Fibroblast of lung (primary cell): ENCODE results near the gene WSCD2. TPM values are rescaled to one million over a fixed set of nuclear protein-coding genes. Genes with fewer than 3 reads are reported as not detected.

ENCODE experiments used
- DNase-seq, 2 donors: peaks; one replicate each; pipeline versions ENCODE4 v3.0.0 to v3.0.0-alpha.2; 2010; ENCODE audit warnings: low read depth in 2 of 2
- H2AFZ ChIP-seq: 2 replicates; pipeline ENCODE4 v1.5.1; 2012; ENCODE audit warnings: low read length, control low read depth, inconsistent platforms
- H3K27ac ChIP-seq: 2 replicates; pipeline ENCODE4 v1.5.1; 2011; ENCODE audit warnings: low read length, control low read depth; ENCODE audit not compliant: insufficient read depth
- H3K27me3 ChIP-seq: 2 replicates; pipeline ENCODE4 v1.5.1; 2011; ENCODE audit warnings: mild to moderate bottlenecking, low read length; ENCODE audit not compliant: control insufficient read depth, insufficient read depth
- H3K36me3 ChIP-seq: 2 replicates; pipeline ENCODE4 v1.5.1; 2011; ENCODE audit warnings: low read length; ENCODE audit not compliant: control insufficient read depth, insufficient read depth
- H3K4me1 ChIP-seq: 2 replicates; pipeline ENCODE4 v1.5.1; 2011; ENCODE audit warnings: low read length; ENCODE audit not compliant: control insufficient read depth, insufficient read depth; ENCODE audit errors: extremely low read depth
- H3K4me2 ChIP-seq: 2 replicates; pipeline ENCODE4 v1.5.1; 2011; ENCODE audit warnings: low read length, control low read depth; ENCODE audit not compliant: insufficient read depth; ENCODE audit errors: extremely low read depth
- H3K4me3 ChIP-seq, 4 experiments: fragments of 200-600 bp in 1 of 4; sonication (generic) in 1 of 4; replicated peaks in 1 of 4; 2 replicates each; pipeline ENCODE4 v1.5.1; 2011 to 2016; ENCODE audit warnings: low read length in 4 of 4, low read depth in 3 of 4, mild to moderate bottlenecking in 3 of 4, control low read depth in 2 of 4, inconsistent platforms in 1 of 4, mixed read lengths in 1 of 4; ENCODE audit not compliant: insufficient read depth in 1 of 4; ENCODE audit errors: control extremely low read depth in 1 of 4
- H3K79me2 ChIP-seq: 2 replicates; pipeline ENCODE4 v1.5.1; 2012; ENCODE audit warnings: mild to moderate bottlenecking, low read length, inconsistent platforms; ENCODE audit not compliant: control insufficient read depth, insufficient read depth
- H3K9ac ChIP-seq: 2 replicates; pipeline ENCODE4 v1.5.1; 2011; ENCODE audit warnings: mild to moderate bottlenecking, low read length, control low read depth; ENCODE audit not compliant: insufficient read depth
- H3K9me3 ChIP-seq: 2 replicates; pipeline ENCODE4 v1.5.1; 2012; ENCODE audit warnings: low read depth, low read length; ENCODE audit not compliant: control insufficient read depth, insufficient read depth
- H4K20me1 ChIP-seq: 2 replicates; pipeline ENCODE4 v1.5.1; 2011; ENCODE audit warnings: low read length; ENCODE audit not compliant: control insufficient read depth, insufficient read depth; ENCODE audit errors: extremely low read depth
- CTCF ChIP-seq, 2 donors: IDR thresholded peaks in 1 of 2; conservative IDR thresholded peaks in 1 of 2; 1 replicate in 1 of 2; 2 replicates in 1 of 2; pipeline ENCODE4 v1.5.1; 2011 to 2012; ENCODE audit warnings: low read length in 2 of 2, control low read depth in 1 of 2, inconsistent platforms in 1 of 2, low read depth in 1 of 2, mild to moderate bottlenecking in 1 of 2
- EZH2 ChIP-seq: IDR thresholded peaks from 2 replicates; pipeline ENCODE4 v1.5.1; 2012; ENCODE audit warnings: low read length, control low read depth, mild to moderate bottlenecking; ENCODE audit errors: missing control alignments
- polyA plus RNA-seq, 2 donors: library from polyadenylated mRNA; depleted of rRNA in 1 of 2; stranded (reverse) in 1 of 2; unstranded in 1 of 2; fragments of >200 nt; gene quantifications; 2 replicates each; pipeline ENCODE4 v1.2.1, GENCODE V29; 2011 to 2012; ENCODE audit warnings: missing spikeins in 1 of 2
- total RNA-seq: library from RNA; depleted of rRNA; stranded (reverse); fragments of >200 nt; gene quantifications from 2 replicates; pipeline ENCODE4 v1.2.1, GENCODE V29; 2014

Gene WSCD2
- total and polyA plus RNA-seq, 2 donors (not counting 1 experiment from before 2014, with no cell fraction given) = not detected

- Histone ChIP-seq H3K4me2 (no peak overlapping the region), H3K4me3 (no peak overlapping the region), H3K9ac (no peak overlapping the region), H4K20me1 (no peaks in the 10 kb centered on the region), H3K36me3 (no peaks in the 10 kb centered on the region), H3K27ac (no peak overlapping the region), H3K79me2 (no peaks in the 10 kb centered on the region), H3K9me3 (no peaks in the 10 kb centered on the region), H3K27me3 (no peaks in the 10 kb centered on the region), H3K4me1 (no peaks in the 10 kb centered on the region), H2AFZ (no peak overlapping the region)
- TF ChIP-seq CTCF (conservative IDR thresholded peaks at IDR 0.05 in 1 of 2, IDR thresholded peaks at IDR 0.05 in 1 of 2; ENCODE audit: low read depth in 1 of 2, low read length in 2 of 2) (no peak), EZH2 (no peak)
- no peak for DNase-seq
These were observed 34.9 kb upstream of the WSCD2 start for GRCh38 chr12:108094056-108094649.

GRCh38 chr12:108097160-108097911, 31.8 kb upstream of the WSCD2 start:
- DNase-seq = no peak
- TF ChIP-seq CTCF (conservative IDR thresholded peaks at IDR 0.05 in 1 of 2, IDR thresholded peaks at IDR 0.05 in 1 of 2; ENCODE audit: low read depth in 1 of 2, low read length in 2 of 2) = no peak
- TF ChIP-seq EZH2 = no peak
- no peaks in the 10 kb centered on the region for H3K4me1 ChIP-seq

GRCh38 chr12:108098374-108098773, 30.7 kb upstream of the WSCD2 start:
- no peaks in the 10 kb centered on the region for H3K4me1 ChIP-seq
- H3K4me3 ChIP-seq = no peak overlapping the region
- no peaks in the 10 kb centered on the region for H3K9me3 ChIP-seq
- no peak overlapping the region for H3K4me2 ChIP-seq
- no peak overlapping the region for H3K9ac ChIP-seq
- H3K27me3 ChIP-seq = no peaks in the 10 kb centered on the region
- no peak for DNase-seq
- no peaks in the 10 kb centered on the region for H3K79me2 ChIP-seq
- H2AFZ ChIP-seq = no peak overlapping the region
- H4K20me1 ChIP-seq = no peaks in the 10 kb centered on the region
- TF ChIP-seq EZH2 (no peak), CTCF (conservative IDR thresholded peaks at IDR 0.05 in 1 of 2, IDR thresholded peaks at IDR 0.05 in 1 of 2; ENCODE audit: low read depth in 1 of 2, low read length in 2 of 2) (no peak)
- no peak overlapping the region for H3K27ac ChIP-seq
- H3K36me3 ChIP-seq = no peaks in the 10 kb centered on the region

More at GRCh38 chr12:108097160-108097911, 31.8 kb upstream of the WSCD2 start:
- no peaks in the 10 kb centered on the region for H3K36me3 ChIP-seq
- no peaks in the 10 kb centered on the region for H4K20me1 ChIP-seq
- H2AFZ ChIP-seq = no peak overlapping the region
- no peaks in the 10 kb centered on the region for H3K27me3 ChIP-seq
- H3K27ac ChIP-seq = no peak overlapping the region
- H3K4me3 ChIP-seq = no peak overlapping the region
- H3K4me2 ChIP-seq = no peak overlapping the region
- H3K79me2 ChIP-seq = no peaks in the 10 kb centered on the region
- no peak overlapping the region for H3K9ac ChIP-seq
- no peaks in the 10 kb centered on the region for H3K9me3 ChIP-seq
